ENCODE data around the gene TMEM212.
"Not testable (repeated sequence)": the region's sequence is repeated elsewhere in the genome, so short reads cannot be mapped to it uniquely, and the experiment has no call there.

Gene TMEM212

GRCh38 chr3:171847595-171848259 lies 4.6 kb downstream of the TMEM212 start:
- no peaks in the 10 kb centered on the region for H3K36me3 ChIP-seq (ENCODE audit: insufficient read depth, low read length)
- H3K27ac ChIP-seq (ENCODE audit: low read depth, low read length) = no peak overlapping the region
- H3K4me3 ChIP-seq (ENCODE audit: low read length) = no peak overlapping the region
- peaks cover 11% of the 10 kb centered on the region for H3K4me1 ChIP-seq (ENCODE audit: insufficient read depth, low read length)
- H3K9me3 ChIP-seq (ENCODE audit: insufficient read depth, low read depth, low read length) = peaks cover 2% of the 10 kb centered on the region; the same call in 1 of the 2 replicates
- 93% methylated on average over 3 of the region's 3 CpGs for WGBS
- H3K27me3 ChIP-seq (ENCODE audit: insufficient read depth, low read length) = no peaks in the 10 kb centered on the region
- no peak overlapping the region for H3K9ac ChIP-seq (ENCODE audit: low read depth, low read length)

- WGBS = 86% methylated on average over 6 of the region's 6 CpGs
- Histone ChIP-seq H3K9me3 (ENCODE audit: insufficient read depth, low read depth, low read length) (peaks cover 23% of the 10 kb centered on the region), H3K27me3 (ENCODE audit: insufficient read depth, low read length) (no peaks in the 10 kb centered on the region), H3K9ac (ENCODE audit: low read depth, low read length) (no peak overlapping the region), H3K4me3 (ENCODE audit: low read length) (no peak overlapping the region), H3K27ac (ENCODE audit: low read depth, low read length) (no peak overlapping the region), H3K36me3 (ENCODE audit: insufficient read depth, low read length) (no peaks in the 10 kb centered on the region), H3K4me1 (ENCODE audit: insufficient read depth, low read length) (0 out of 2 replicates have a peak, but pooled peaks cover 4% of the 10 kb centered on the region)
Measured at GRCh38 chr3:171849617-171850319, 6.6 kb downstream of the TMEM212 start.

GRCh38 chr3:171850320-171850959 lies 7.3 kb downstream of the TMEM212 start:
- WGBS = 85% methylated on average over 3 of the region's 6 CpGs
- Histone ChIP-seq H3K4me1 (ENCODE audit: insufficient read depth, low read length) (0 out of 2 replicates have a peak, but pooled peaks cover 4% of the 10 kb centered on the region), H3K4me3 (ENCODE audit: low read length) (no peak overlapping the region), H3K36me3 (ENCODE audit: insufficient read depth, low read length) (no peaks in the 10 kb centered on the region), H3K9me3 (ENCODE audit: insufficient read depth, low read depth, low read length) (peaks cover 29% of the 10 kb centered on the region), H3K27ac (ENCODE audit: low read depth, low read length) (no peak overlapping the region), H3K27me3 (ENCODE audit: insufficient read depth, low read length) (no peaks in the 10 kb centered on the region), H3K9ac (ENCODE audit: low read depth, low read length) (no peak overlapping the region)

- Histone ChIP-seq H3K36me3 (ENCODE audit: insufficient read depth, low read length) (no peaks in the 10 kb centered on the region), H3K27ac (ENCODE audit: low read depth, low read length) (no peak overlapping the region), H3K4me1 (ENCODE audit: insufficient read depth, low read length) (0 out of 2 replicates have a peak, but pooled peaks cover 4% of the 10 kb centered on the region), H3K27me3 (ENCODE audit: insufficient read depth, low read length) (no peaks in the 10 kb centered on the region), H3K4me3 (ENCODE audit: low read length) (no peak overlapping the region), H3K9ac (ENCODE audit: low read depth, low read length) (no peak overlapping the region), H3K9me3 (ENCODE audit: insufficient read depth, low read depth, low read length) (peaks cover 36% of the 10 kb centered on the region)
- 90% methylated on average over 6 of the region's 6 CpGs for WGBS
Measured at GRCh38 chr3:171850960-171851659, 8.0 kb downstream of the TMEM212 start.

GRCh38 chr3:171851660-171852058 lies 8.5 kb downstream of the TMEM212 start:
- no peak overlapping the region for H3K4me3 ChIP-seq (ENCODE audit: low read length)
- WGBS = 90% methylated on average over 5 of the region's 5 CpGs
- peaks cover 41% of the 10 kb centered on the region for H3K9me3 ChIP-seq (ENCODE audit: insufficient read depth, low read depth, low read length)
- H3K36me3 ChIP-seq (ENCODE audit: insufficient read depth, low read length) = no peaks in the 10 kb centered on the region
- H3K9ac ChIP-seq (ENCODE audit: low read depth, low read length) = no peak overlapping the region
- no peak overlapping the region for H3K27ac ChIP-seq (ENCODE audit: low read depth, low read length)
- H3K4me1 ChIP-seq (ENCODE audit: insufficient read depth, low read length) = 0 out of 2 replicates have a peak, but pooled peaks cover 4% of the 10 kb centered on the region
- H3K27me3 ChIP-seq (ENCODE audit: insufficient read depth, low read length) = no peaks in the 10 kb centered on the region

- H3K27ac ChIP-seq (ENCODE audit: low read depth, low read length) = no peak overlapping the region
- no peak overlapping the region for H3K9ac ChIP-seq (ENCODE audit: low read depth, low read length)
- no peaks in the 10 kb centered on the region for H3K36me3 ChIP-seq (ENCODE audit: insufficient read depth, low read length)
- 0 out of 2 replicates have a peak, but pooled peaks cover 4% of the 10 kb centered on the region for H3K4me1 ChIP-seq (ENCODE audit: insufficient read depth, low read length)
- peaks cover 54% of the 10 kb centered on the region for H3K9me3 ChIP-seq (ENCODE audit: insufficient read depth, low read depth, low read length)
- H3K4me3 ChIP-seq (ENCODE audit: low read length) = no peak overlapping the region
- H3K27me3 ChIP-seq (ENCODE audit: insufficient read depth, low read length) = no peaks in the 10 kb centered on the region
- WGBS = 90% methylated on average over 2 of the region's 2 CpGs
Measured at GRCh38 chr3:171854649-171855305, 11.6 kb downstream of the TMEM212 start.

GRCh38 chr3:171858770-171859169 lies 15.6 kb downstream of the TMEM212 start:
- not testable (repeated sequence) for H3K27ac ChIP-seq (ENCODE audit: low read depth, low read length); H3K9ac ChIP-seq (ENCODE audit: low read depth, low read length); H3K4me3 ChIP-seq (ENCODE audit: low read length); H3K4me1 ChIP-seq (ENCODE audit: insufficient read depth, low read length); H3K36me3 ChIP-seq (ENCODE audit: insufficient read depth, low read length); H3K27me3 ChIP-seq (ENCODE audit: insufficient read depth, low read length)
- 100% methylated on average over 2 of the region's 4 CpGs for WGBS
- peaks cover 41% of the 10 kb centered on the region for H3K9me3 ChIP-seq (ENCODE audit: insufficient read depth, low read depth, low read length)

- Histone ChIP-seq H3K36me3 (ENCODE audit: insufficient read depth, low read length) (no peaks in the 10 kb centered on the region), H3K27me3 (ENCODE audit: insufficient read depth, low read length) (no peaks in the 10 kb centered on the region), H3K4me3 (ENCODE audit: low read length) (no peak overlapping the region), H3K9me3 (ENCODE audit: insufficient read depth, low read depth, low read length) (peaks cover 19% of the 10 kb centered on the region), H3K27ac (ENCODE audit: low read depth, low read length) (no peak overlapping the region), H3K9ac (ENCODE audit: low read depth, low read length) (no peak overlapping the region), H3K4me1 (ENCODE audit: insufficient read depth, low read length) (peaks cover 10% of the 10 kb centered on the region; the same call in 1 of the 2 replicates)
- 93% methylated on average over 6 of the region's 6 CpGs for WGBS
Measured at GRCh38 chr3:171860830-171861535, 17.8 kb downstream of the TMEM212 start.

- Histone ChIP-seq H3K27ac (ENCODE audit: low read depth, low read length) (no peak overlapping the region), H3K27me3 (ENCODE audit: insufficient read depth, low read length) (no peaks in the 10 kb centered on the region), H3K9ac (ENCODE audit: low read depth, low read length) (no peak overlapping the region), H3K4me1 (ENCODE audit: insufficient read depth, low read length) (peaks cover 10% of the 10 kb centered on the region; the same call in 1 of the 2 replicates), H3K36me3 (ENCODE audit: insufficient read depth, low read length) (no peaks in the 10 kb centered on the region), H3K4me3 (ENCODE audit: low read length) (no peak overlapping the region), H3K9me3 (ENCODE audit: insufficient read depth, low read depth, low read length) (0 out of 2 replicates have a peak, but pooled peaks cover 5% of the 10 kb centered on the region)
- 94% methylated on average over 2 of the region's 2 CpGs for WGBS
Measured at GRCh38 chr3:171862392-171862791, 19.2 kb downstream of the TMEM212 start.

GRCh38 chr3:171862993-171863521 lies 19.9 kb downstream of the TMEM212 start:
- Histone ChIP-seq H3K4me1 (ENCODE audit: insufficient read depth, low read length) (peaks cover 10% of the 10 kb centered on the region; the same call in 1 of the 2 replicates), H3K36me3 (ENCODE audit: insufficient read depth, low read length) (no peaks in the 10 kb centered on the region), H3K4me3 (ENCODE audit: low read length) (no peak overlapping the region), H3K27ac (ENCODE audit: low read depth, low read length) (no peak overlapping the region), H3K9ac (ENCODE audit: low read depth, low read length) (no peak overlapping the region), H3K9me3 (ENCODE audit: insufficient read depth, low read depth, low read length) (no peaks in the 10 kb centered on the region), H3K27me3 (ENCODE audit: insufficient read depth, low read length) (no peaks in the 10 kb centered on the region)
- 55% methylated on average over 11 of the region's 11 CpGs for WGBS

Measured in HUES64 (cell line).